IMR-90 (cell line): ENCODE data around the gene MAP4. TPM values are rescaled to one million over a fixed set of nuclear protein-coding genes. Genes with fewer than 3 reads are reported as not detected.

Source experiments
- FOS ChIP-seq: fragments of 150-350 bp; IDR thresholded peaks from 2 replicates; pipeline ENCODE4 v1.6.1; 2016; ENCODE audit warnings: low read depth, low read length
- MAZ ChIP-seq: IDR thresholded peaks from 2 replicates; pipeline ENCODE4 v1.6.1; 2012; ENCODE audit warnings: low read depth, mild to moderate bottlenecking, low read length, improper control_type of control experiment, moderate library complexity, borderline replicate concordance
- RAD21 ChIP-seq: IDR thresholded peaks from 2 replicates; pipeline ENCODE4 v1.6.1; 2012; ENCODE audit warnings: low read length, improper control_type of control experiment
- RFX5 ChIP-seq: IDR thresholded peaks from 2 replicates; pipeline ENCODE4 v1.8.0; 2012; ENCODE audit warnings: low read depth, mild to moderate bottlenecking, low read length, moderate library complexity
- polyA plus RNA-seq, 3 experiments: library from polyadenylated mRNA; depleted of rRNA; stranded (reverse); fragments of >200 nt; gene quantifications; 2 replicates each; pipeline ENCODE4 v1.2.3, GENCODE V29; 2012; ENCODE audit warnings: low replicate concordance in 1 of 3
- total RNA-seq: library from RNA; depleted of rRNA; stranded (reverse); fragments of >200 nt; gene quantifications from 2 replicates; pipeline ENCODE4 v1.2.3, GENCODE V29; 2012
- TF ChIP-seq, protein P1 (sequence below): conservative IDR thresholded peaks from 2 replicates; pipeline ENCODE4 v1.5.1; 2012; ENCODE audit warnings: mild to moderate bottlenecking, low read depth, low read length, improper control_type of control experiment

Gene MAP4
- total and polyA plus RNA-seq, 2 of the 4 experiments (the other 2 are of a cell fraction): 87.8 to 216 TPM

DNA sequence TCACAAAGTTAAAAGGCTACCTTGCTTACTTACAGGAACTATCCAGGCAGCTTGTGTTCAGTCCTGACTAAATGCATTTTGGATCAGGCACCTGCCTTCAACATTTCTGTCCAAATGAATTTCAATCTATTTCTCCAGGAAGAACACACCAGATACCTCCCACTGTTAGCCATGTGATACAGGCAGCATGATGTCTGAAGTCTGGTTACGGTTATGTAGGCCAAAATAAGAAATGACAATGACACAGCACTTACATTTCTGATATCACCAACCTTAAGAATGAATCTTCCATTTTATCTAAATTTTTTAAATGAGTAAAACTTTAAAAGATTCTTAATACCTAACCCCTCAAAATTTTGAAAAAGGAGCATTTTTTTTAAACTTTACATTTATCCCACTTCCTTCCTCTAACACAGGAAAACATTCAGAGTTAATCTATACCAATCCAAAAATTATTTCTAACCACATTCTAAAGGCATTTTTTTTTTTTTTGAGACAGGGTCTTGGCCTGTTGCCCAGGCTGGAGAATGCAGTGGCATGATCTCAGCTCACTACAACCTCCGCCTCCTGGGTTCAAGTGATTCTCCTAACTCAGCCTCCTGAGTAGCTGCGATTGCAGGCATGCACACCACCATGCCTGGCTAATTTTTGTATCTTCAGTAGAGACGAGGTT lies at the start of gene MAP4 (continued):
- TF ChIP-seq, protein P1, sequence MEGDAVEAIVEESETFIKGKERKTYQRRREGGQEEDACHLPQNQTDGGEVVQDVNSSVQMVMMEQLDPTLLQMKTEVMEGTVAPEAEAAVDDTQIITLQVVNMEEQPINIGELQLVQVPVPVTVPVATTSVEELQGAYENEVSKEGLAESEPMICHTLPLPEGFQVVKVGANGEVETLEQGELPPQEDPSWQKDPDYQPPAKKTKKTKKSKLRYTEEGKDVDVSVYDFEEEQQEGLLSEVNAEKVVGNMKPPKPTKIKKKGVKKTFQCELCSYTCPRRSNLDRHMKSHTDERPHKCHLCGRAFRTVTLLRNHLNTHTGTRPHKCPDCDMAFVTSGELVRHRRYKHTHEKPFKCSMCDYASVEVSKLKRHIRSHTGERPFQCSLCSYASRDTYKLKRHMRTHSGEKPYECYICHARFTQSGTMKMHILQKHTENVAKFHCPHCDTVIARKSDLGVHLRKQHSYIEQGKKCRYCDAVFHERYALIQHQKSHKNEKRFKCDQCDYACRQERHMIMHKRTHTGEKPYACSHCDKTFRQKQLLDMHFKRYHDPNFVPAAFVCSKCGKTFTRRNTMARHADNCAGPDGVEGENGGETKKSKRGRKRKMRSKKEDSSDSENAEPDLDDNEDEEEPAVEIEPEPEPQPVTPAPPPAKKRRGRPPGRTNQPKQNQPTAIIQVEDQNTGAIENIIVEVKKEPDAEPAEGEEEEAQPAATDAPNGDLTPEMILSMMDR: no peak
- TF ChIP-seq RFX5 (no peak), RAD21 (no peak), MAZ (no peak), FOS (no peak)
